Nucleus accumbens (tissue), 56 donors: ENCODE data around the gene SP7.
"Not testable (repeated sequence)": the region's sequence is repeated elsewhere in the genome, so short reads cannot be mapped to it uniquely, and the experiment has no call there.

ENCODE experiments used
- DNase-seq, 56 donors: peaks; one replicate each; lab custom pipeline; 2025; lab: John Stamatoyannopoulos, UW

Gene SP7

DNA sequence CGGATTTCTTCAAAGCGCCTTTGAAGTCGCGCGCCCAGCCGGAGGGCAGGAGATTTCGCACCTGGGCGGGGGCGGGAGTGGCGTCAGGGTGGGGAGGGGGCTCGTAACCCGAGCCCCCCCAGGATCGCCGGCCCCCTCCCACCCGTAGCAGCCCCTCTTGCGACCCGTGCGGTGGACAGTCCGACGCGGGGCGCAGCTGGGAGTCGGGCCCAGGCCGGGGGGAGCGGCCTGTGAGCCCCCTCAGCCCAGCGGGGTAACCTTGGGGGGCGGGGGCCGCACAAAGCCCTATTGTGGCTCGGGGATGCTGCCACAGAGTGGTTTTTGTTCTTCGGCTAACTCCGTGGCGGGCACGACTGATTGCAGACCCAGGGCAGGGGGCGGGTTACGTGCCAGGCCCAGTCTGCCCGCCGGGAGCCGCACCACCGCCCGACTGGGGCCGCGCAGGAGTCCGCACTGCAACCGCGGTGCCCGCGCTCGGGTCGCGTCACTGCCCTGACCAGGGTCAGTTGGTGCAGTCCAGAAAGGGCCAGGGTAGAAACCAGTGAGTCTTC is 10.6 kb downstream of the SP7 start:
- DNase-seq = peak in 55 of 56 donors; percentile 18 to 94 (median 81)

- DNase-seq = peak in 55 of 56 donors; percentile 38 to 94 (median 85)
These were observed 11.2 kb downstream of the SP7 start for GRCh38 chr12:53324779-53325510.

- peak in 7 of 56 donors; percentile 37 to 63 (median 55) for DNase-seq
These were observed 11.9 kb downstream of the SP7 start for GRCh38 chr12:53324113-53324778.

DNA sequence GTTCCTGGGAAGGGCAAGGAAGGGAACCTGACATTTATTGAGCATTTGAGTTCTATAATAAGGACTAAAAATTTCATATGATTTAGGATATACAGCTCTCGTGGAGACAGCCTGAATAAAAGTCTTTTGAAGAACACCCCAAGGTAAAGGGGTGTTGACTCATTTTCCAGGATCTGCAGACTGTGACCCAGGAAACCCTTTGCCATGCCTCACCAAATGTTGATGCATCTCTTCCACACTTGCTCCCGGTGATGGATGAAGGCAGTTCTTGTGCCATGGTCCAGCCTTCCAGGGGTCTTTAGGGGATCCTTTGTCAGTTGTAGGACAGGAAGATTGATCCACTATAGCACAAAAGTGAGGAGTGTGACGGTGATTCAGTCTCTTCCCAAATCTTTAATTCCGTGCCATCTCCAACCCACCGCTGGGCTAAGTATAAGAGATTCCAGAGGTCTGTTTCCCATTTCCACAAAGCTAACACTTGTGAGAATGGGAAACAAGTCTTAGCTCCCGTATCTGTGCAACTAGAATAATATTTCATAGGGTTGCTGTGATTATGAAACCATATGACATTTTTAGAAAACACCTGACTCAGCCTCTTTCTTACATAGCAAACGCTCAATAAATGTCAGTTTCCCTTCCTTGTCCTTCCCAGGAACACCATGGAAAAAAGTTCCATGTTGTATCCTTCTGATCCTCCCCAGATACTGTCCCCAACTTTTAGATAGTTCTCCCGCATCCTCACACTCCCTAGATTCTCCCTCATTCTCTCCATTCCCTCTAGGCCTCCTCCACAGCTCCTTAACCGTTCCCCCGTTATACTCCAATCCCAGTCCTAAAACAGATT is 15.6 kb downstream of the SP7 start:
- DNase-seq = no peak

DNA sequence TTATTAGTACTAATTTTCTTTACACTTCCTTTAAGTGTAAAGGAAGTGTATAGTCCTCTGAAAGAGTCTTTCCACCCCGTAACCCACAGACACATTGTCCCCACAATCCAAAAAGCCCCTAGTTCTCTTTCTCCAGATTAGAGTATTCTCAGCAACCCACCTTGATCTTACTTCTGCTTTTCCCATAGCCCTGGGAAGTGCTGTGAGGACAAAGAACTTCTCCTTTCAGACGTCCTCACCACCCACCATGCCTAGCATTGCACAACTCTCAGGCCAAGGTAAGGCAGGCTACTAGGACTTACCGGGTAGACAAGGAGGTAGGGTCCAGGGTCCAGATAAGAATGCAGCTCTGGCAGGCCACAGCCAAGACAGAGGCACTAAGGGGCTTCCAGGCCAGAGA is 22.2 kb downstream of the SP7 start:
- no peak for DNase-seq

- DNase-seq = no peak
These were observed 27.9 kb downstream of the SP7 start for GRCh38 chr12:53308276-53308675.

DNA sequence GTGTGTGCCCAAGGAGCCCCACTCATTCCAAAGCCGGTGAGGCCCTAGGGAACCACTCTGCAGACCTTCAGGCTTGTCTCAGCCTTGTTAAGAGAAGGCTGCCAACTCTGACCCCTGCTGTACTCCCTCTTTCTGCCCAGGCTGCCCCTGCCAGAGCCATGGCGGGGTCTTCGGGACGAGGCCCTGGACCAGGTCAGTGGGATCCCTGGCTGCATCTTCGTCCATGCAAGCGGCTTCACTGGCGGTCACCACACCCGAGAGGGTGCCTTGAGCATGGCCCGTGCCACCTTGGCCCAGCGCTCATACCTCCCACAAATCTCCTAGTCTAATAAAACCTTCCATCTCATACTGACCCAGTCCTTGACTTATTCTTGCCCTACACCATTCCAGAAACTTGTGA is 29.3 kb downstream of the SP7 start:
- no peak for DNase-seq

DNA sequence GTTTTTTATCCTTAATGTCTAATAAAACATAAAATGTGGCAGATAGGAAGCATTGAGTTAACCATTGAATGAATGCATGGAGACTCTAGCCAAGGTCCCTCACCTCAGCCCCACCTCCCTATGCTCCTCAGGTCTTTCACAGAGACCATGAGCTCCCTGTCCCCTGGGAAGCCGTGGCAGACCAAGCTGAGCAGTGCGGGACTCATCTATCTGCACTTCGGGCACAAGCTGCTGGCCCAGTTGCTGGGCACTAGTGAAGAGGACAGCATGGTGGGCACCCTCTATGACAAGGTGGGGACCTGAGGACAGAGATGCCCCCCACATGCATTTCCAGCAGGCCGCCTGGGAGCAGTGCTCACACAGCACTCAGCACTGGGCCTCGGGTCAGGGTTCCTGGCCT is 33.3 kb downstream of the SP7 start:
- no peak for DNase-seq

- DNase-seq = peak in 1 of 56 donors; percentile 20
These were observed 36.0 kb downstream of the SP7 start for GRCh38 chr12:53300187-53300586.

- DNase-seq = peak; percentile 35 to 94 (median 84)
These were observed 36.5 kb downstream of the SP7 start, which contains the start of gene MYG1 for GRCh38 chr12:53299454-53300180. TSS of gene MYG1 (plus strand) at chr12:53299695. CDS start at chr12:53299738, 43 bp downstream.

- DNase-seq = peak in 1 of 56 donors; percentile 30
These were observed 37.1 kb downstream of the SP7 start for GRCh38 chr12:53299101-53299453.

- no peak for DNase-seq
These were observed 38.0 kb downstream of the SP7 start for GRCh38 chr12:53298164-53298563.

DNA sequence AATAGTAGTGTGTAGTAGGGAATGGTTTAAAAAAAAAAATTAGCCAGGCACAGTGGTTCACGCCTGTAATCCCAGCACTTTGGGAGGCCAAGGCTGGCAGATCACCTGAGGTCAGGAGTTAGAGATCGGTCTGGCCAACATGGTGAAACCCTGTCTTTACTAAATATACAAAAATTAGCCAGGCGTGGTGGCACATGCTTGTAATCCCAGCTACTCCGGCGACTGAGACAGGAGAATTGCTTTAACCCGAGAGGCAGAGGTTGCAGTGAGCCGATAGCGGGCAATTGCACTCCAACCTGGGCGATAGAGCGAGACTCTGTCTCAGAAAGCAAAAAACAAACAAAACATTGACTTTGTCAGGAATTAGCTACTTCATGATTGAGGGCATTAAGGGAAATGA is 39.0 kb downstream of the SP7 start:
- DNase-seq = not testable (repeated sequence)

DNA sequence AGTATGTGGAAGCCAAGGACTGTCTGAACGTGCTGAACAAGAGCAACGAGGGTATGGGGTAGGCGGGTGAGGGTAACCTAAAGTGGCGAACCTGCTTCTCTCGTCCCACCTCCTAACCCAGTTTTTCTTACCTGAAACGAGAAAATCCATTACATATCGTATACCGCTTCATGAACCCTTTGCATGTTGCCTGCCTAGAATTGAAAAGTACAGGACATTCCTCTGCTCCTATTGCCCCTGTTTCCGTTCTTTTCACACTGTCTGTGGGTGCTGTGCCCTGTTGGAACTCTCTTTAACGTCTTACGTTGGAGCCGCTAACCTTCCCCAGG is 40.3 kb downstream of the SP7 start:
- no peak for DNase-seq

DNA sequence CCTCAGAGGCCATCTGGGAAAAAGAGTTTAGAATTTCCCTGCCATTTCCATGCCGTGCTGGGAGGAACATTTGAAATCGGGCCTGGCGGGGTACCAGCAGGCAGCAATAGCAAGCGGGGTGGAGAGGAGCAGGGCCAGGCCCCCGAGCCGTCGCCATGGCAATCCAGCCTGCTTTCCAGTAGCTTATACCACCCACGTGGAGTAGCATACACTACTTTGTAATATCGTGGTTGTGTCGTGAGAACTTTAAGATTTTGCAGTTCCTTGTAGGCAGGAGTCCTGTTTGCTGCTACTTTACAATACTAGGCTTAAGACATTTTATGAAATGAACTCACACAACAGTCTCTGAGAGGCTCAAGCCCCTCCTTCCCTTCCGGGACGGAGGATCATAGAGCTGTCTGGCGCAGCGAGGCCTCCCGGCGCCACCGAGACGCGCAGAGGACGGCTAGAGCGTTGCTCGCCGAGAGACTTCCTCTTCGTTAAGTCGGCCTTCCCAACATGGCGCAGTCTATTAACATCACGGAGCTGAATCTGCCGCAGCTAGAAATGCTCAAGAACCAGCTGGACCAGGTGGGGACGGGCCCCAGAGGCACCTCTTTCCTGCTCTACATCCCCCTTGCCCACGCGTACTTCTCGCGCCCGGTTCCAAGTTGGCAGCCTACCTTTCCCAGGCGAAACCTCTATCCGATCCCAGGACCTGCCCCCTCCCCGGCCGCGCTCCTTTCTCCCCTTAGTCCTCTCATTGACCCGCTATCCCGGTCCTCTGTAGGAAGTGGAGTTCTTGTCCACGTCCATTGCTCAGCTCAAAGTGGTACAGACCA is 40.9 kb downstream of the SP7 start, which contains the start of gene PFDN5:
Gene PFDN5, plus strand, starts transcription at position 473 of the 821 bp plus-strand sequence. Its CDS starts 26 bp downstream, at position 499.
- peak; percentile 39 to 95 (median 82) for DNase-seq

DNA sequence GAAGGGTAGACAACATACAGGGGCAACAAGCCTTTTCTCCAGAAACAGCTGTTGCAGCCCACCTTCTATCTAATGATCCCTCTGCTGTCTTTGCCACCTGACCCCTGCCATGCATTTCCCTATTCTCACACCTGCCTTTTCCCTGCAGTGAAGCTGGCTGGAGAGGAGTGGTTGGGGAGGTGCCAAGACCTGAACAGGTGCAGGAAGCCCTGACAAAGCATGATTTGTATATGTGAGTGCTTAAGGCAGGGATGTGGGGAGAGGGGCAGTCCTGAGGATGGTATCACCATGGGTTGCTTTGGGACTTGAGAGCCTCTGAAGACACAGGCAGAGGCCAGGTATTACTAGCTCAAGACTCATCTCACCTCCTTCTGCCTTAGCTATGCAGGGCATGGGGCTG is 43.7 kb downstream of the SP7 start:
- no peak for DNase-seq

DNA sequence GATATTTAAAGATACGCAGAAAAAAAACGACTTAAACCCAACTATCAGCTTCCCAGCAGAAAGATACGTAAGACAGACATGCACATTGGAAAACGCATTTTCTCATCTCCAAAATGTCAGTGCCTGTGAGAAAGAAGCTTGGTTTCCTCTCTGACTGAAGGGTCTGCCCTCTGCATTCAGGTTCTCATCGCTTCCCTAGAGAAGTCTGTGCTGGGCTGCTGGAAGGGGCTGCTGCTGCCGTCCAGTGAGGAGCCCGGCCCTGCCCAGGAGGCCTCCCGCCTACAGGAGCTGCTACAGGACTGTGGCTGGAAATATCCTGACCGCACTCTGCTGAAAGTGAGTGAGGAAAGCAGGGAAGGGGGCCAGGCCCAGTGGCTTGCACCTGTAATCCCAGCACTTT is 45.5 kb downstream of the SP7 start:
- DNase-seq = no peak

GRCh38 chr12:53289891-53290290 is 46.3 kb downstream of the SP7 start:
- DNase-seq = no peak

GRCh38 chr12:53288322-53288721 is 47.8 kb downstream of the SP7 start:
- no peak for DNase-seq
